Measurements from ENCODE around the gene PAM. TPM values are rescaled to one million over a fixed set of nuclear protein-coding genes. Genes with fewer than 3 reads are reported as not detected.

PAM gene
- total RNA-seq, 1 experiment from 2014 or later: 190 TPM

DNA sequence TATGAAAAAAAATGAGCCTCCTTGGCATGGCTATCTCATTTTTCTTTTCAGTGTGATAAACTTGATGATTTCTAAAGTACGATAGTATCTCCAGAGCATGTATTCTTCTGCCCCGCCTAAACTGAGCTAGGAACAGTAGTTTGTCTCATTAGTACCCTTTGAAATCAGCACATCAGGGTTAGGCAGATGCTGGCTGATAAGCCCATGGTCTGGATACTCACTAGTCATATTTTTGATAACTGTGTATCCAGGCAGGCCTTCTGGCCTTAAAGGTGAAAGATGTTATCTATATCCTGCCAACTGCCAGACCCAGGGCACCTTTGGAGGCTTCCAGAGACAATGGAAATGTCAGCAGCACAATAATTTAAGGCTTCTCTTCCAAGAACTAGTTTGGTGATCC, 261.1 kb downstream of the PAM start:
- no peak for DNase-seq (ENCODE audit: low spot score)
- H3K27ac ChIP-seq (ENCODE audit: low read depth, low read length, poor library complexity, severe bottlenecking): no peak overlapping the region
- H3K9me3 ChIP-seq (ENCODE audit: low read depth, low read length, poor library complexity, severe bottlenecking): no peaks in the 10 kb centered on the region
- intact Hi-C loops (cut with micrococcal nuclease; ENCODE audit: unreplicated experiment): no loop called here
- H3K27me3 ChIP-seq (replicated peaks; ENCODE audit: insufficient read depth, low read depth, low read length, poor library complexity): no peaks in the 10 kb centered on the region
- ChIA-PET POLR2A (ENCODE audit: low non-redundant PET) (no interaction called here), CTCF (no interaction called here)
- no peak overlapping the region for H3K4me3 ChIP-seq (ENCODE audit: low read depth, low read length, poor library complexity, severe bottlenecking)
- peaks cover 13% of the 10 kb centered on the region for H3K36me3 ChIP-seq (ENCODE audit: insufficient read depth, low read length, poor library complexity, severe bottlenecking)
- H3K4me1 ChIP-seq (ENCODE audit: insufficient read depth, low read length, poor library complexity, severe bottlenecking): no peaks in the 10 kb centered on the region
- BruUV-seq (replicated peaks): no TSS peak
- TF ChIP-seq, protein P1, sequence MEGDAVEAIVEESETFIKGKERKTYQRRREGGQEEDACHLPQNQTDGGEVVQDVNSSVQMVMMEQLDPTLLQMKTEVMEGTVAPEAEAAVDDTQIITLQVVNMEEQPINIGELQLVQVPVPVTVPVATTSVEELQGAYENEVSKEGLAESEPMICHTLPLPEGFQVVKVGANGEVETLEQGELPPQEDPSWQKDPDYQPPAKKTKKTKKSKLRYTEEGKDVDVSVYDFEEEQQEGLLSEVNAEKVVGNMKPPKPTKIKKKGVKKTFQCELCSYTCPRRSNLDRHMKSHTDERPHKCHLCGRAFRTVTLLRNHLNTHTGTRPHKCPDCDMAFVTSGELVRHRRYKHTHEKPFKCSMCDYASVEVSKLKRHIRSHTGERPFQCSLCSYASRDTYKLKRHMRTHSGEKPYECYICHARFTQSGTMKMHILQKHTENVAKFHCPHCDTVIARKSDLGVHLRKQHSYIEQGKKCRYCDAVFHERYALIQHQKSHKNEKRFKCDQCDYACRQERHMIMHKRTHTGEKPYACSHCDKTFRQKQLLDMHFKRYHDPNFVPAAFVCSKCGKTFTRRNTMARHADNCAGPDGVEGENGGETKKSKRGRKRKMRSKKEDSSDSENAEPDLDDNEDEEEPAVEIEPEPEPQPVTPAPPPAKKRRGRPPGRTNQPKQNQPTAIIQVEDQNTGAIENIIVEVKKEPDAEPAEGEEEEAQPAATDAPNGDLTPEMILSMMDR (conservative IDR thresholded peaks at IDR 0.05; ENCODE audit: low read depth, low read length): no peak
- TF ChIP-seq EZH2 (IDR thresholded peaks at IDR 0.05; ENCODE audit: borderline replicate concordance, low read depth, low read length, poor library complexity, severe bottlenecking): no peak

DNA sequence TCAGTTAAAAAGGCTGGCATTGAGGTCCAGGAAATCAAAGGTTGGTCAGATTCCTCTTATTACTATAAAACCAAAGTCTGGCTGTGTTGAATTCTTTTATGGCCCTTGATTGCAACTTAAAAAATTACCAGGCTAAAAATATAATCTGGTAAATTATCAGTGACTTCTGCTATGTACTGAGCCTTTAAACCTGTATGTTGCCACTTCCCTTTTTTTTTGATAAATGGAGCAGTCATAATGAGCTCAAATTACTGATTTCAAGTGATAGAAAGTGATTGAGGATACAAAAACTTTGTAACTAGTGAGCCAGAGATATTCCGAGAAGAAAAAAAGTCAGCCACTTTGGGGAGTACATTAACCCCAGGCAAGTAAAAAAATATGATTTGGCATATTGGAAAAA, 264.7 kb downstream of the PAM start:
- ChIA-PET POLR2A (ENCODE audit: low non-redundant PET) (no interaction called here), CTCF (no interaction called here)
- H3K27me3 ChIP-seq (replicated peaks; ENCODE audit: insufficient read depth, low read depth, low read length, poor library complexity): no peaks in the 10 kb centered on the region
- H3K9me3 ChIP-seq (ENCODE audit: low read depth, low read length, poor library complexity, severe bottlenecking): no peaks in the 10 kb centered on the region
- H3K4me3 ChIP-seq (ENCODE audit: low read depth, low read length, poor library complexity, severe bottlenecking): no peak overlapping the region
- no peaks in the 10 kb centered on the region for H3K4me1 ChIP-seq (ENCODE audit: insufficient read depth, low read length, poor library complexity, severe bottlenecking)
- intact Hi-C loops (cut with micrococcal nuclease; ENCODE audit: unreplicated experiment): no loop called here
- DNase-seq (ENCODE audit: low spot score): no peak
- TF ChIP-seq, protein P1 (conservative IDR thresholded peaks at IDR 0.05; ENCODE audit: low read depth, low read length): no peak
- no peak for TF ChIP-seq EZH2 (IDR thresholded peaks at IDR 0.05; ENCODE audit: borderline replicate concordance, low read depth, low read length, poor library complexity, severe bottlenecking)
- no TSS peak for BruUV-seq (replicated peaks)
- peaks cover 13% of the 10 kb centered on the region for H3K36me3 ChIP-seq (ENCODE audit: insufficient read depth, low read length, poor library complexity, severe bottlenecking)
- no peak overlapping the region for H3K27ac ChIP-seq (ENCODE audit: low read depth, low read length, poor library complexity, severe bottlenecking)

DNA sequence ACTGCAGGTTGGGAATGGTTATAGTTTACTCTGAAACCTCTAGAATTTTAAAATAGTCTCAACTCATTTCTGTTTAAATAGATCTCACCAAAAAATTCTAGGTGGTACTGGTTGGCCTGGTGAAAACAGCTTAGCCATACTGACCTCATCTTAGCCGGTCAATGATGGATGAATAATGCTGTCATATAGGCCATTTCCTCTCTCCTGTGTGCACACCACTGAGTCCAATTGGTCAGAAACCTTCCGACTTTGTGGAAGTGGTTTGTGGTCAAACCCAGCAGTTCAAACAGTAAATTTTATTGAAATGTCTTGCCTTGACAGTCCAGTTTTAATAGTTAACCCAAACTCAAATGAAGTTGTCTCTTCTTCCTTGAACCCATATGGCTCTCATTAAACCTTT, 266.2 kb downstream of the PAM start:
- Histone ChIP-seq H3K4me3 (ENCODE audit: low read depth, low read length, poor library complexity, severe bottlenecking) (no peak overlapping the region), H3K9me3 (ENCODE audit: low read depth, low read length, poor library complexity, severe bottlenecking) (no peaks in the 10 kb centered on the region), H3K27me3 (replicated peaks; ENCODE audit: insufficient read depth, low read depth, low read length, poor library complexity) (no peaks in the 10 kb centered on the region), H3K36me3 (ENCODE audit: insufficient read depth, low read length, poor library complexity, severe bottlenecking) (peaks cover 13% of the 10 kb centered on the region), H3K4me1 (ENCODE audit: insufficient read depth, low read length, poor library complexity, severe bottlenecking) (no peaks in the 10 kb centered on the region), H3K27ac (ENCODE audit: low read depth, low read length, poor library complexity, severe bottlenecking) (no peak overlapping the region)
- ChIA-PET POLR2A (ENCODE audit: low non-redundant PET) (no interaction called here), CTCF (no interaction called here)
- DNase-seq (ENCODE audit: low spot score): no peak
- intact Hi-C loops (cut with micrococcal nuclease; ENCODE audit: unreplicated experiment): no loop called here
- TF ChIP-seq EZH2 (IDR thresholded peaks at IDR 0.05; ENCODE audit: borderline replicate concordance, low read depth, low read length, poor library complexity, severe bottlenecking): no peak
- TF ChIP-seq, protein P1 (conservative IDR thresholded peaks at IDR 0.05; ENCODE audit: low read depth, low read length): no peak
- no TSS peak for BruUV-seq (replicated peaks)

All from A673 (cell line).